GM21423 (cell line): Measurements from ENCODE around the gene TCTN2.

ENCODE experiments used
- ATAC-seq: cut with Tn5 transposase; IDR thresholded peaks from one replicate; pipeline ENCODE4 v1.9.1; 2021; ENCODE audit warnings: mild to moderate bottlenecking, moderate library complexity; ENCODE audit not compliant: unreplicated experiment

TCTN2 gene

GRCh38 chr12:123670882-123671728, at the start of gene TCTN2:
Gene TCTN2 (plus strand): TSS chr12:123671113. CDS start chr12:123671241, 128 bp downstream.
- peak; percentile 98 for ATAC-seq

GRCh38 chr12:123621619-123622530, 49.0 kb upstream of the TCTN2 start:
- ATAC-seq = no peak

- peak; percentile 96 for ATAC-seq
Observed at GRCh38 chr12:123633379-123634141, 37.4 kb upstream of the TCTN2 start, which contains the start of the genes EIF2B1 and GTF2H3. Gene EIF2B1 (minus strand): TSS chr12:123633686. CDS start chr12:123633557, 129 bp downstream. Gene GTF2H3 (plus strand): TSS chr12:123633829. CDS start chr12:123633860, 31 bp downstream.

- no peak for ATAC-seq
Observed at GRCh38 chr12:123634142-123634561, 36.8 kb upstream of the TCTN2 start.

- ATAC-seq = no peak
Observed at GRCh38 chr12:123643911-123644310, 27.0 kb upstream of the TCTN2 start.

- ATAC-seq = no peak
Observed at GRCh38 chr12:123645380-123645779, 25.5 kb upstream of the TCTN2 start.

- no peak for ATAC-seq
Observed at GRCh38 chr12:123645878-123646277, 25.0 kb upstream of the TCTN2 start.

- ATAC-seq = no peak
Observed at GRCh38 chr12:123648401-123648800, 22.5 kb upstream of the TCTN2 start.

GRCh38 chr12:123654129-123654701, 16.7 kb upstream of the TCTN2 start:
- no peak for ATAC-seq

- peak; percentile 94 for ATAC-seq
Observed at GRCh38 chr12:123655420-123655819, 15.5 kb upstream of the TCTN2 start.

- ATAC-seq = no peak
Observed at GRCh38 chr12:123656392-123656791, 14.5 kb upstream of the TCTN2 start.

GRCh38 chr12:123657211-123657610, 13.7 kb upstream of the TCTN2 start:
- ATAC-seq = no peak

GRCh38 chr12:123659996-123660727, 10.8 kb upstream of the TCTN2 start:
- ATAC-seq = no peak

GRCh38 chr12:123667771-123668170, 3.1 kb upstream of the TCTN2 start:
- ATAC-seq = no peak

GRCh38 chr12:123671876-123672275, 963 bp downstream of the TCTN2 start:
- no peak for ATAC-seq

- no peak for ATAC-seq
Observed at GRCh38 chr12:123675436-123675835, 4.5 kb downstream of the TCTN2 start.

- no peak for ATAC-seq
Observed at GRCh38 chr12:123676616-123677320, 5.9 kb downstream of the TCTN2 start.

GRCh38 chr12:123678981-123679380, 8.1 kb downstream of the TCTN2 start:
- no peak for ATAC-seq

GRCh38 chr12:123681605-123682004, 10.7 kb downstream of the TCTN2 start:
- ATAC-seq = no peak
